HG03575 (cell line): ENCODE measurements around the gene ZBP1.

Source experiments
- ATAC-seq: cut with Tn5 transposase; IDR thresholded peaks from one replicate; pipeline ENCODE4 v1.9.1; 2021; ENCODE audit not compliant: unreplicated experiment, insufficient number of reproducible peaks, low FRiP score; ENCODE audit errors: extremely low read depth

Gene ZBP1

GRCh38 chr20:57659517-57660180 lies 39.4 kb upstream of the ZBP1 start:
- ATAC-seq: no peak

- no peak for ATAC-seq
Measured at GRCh38 chr20:57658833-57659516, 38.7 kb upstream of the ZBP1 start.

GRCh38 chr20:57658447-57658832 lies 38.2 kb upstream of the ZBP1 start:
- ATAC-seq: no peak

- ATAC-seq: no peak
Measured at GRCh38 chr20:57657535-57658446, 37.6 kb upstream of the ZBP1 start.

- ATAC-seq: no peak
Measured at GRCh38 chr20:57656821-57657534, 36.8 kb upstream of the ZBP1 start.

GRCh38 chr20:57656252-57656820 lies 36.1 kb upstream of the ZBP1 start:
- no peak for ATAC-seq

- no peak for ATAC-seq
Measured at GRCh38 chr20:57655809-57656155, 35.6 kb upstream of the ZBP1 start.

- no peak for ATAC-seq
Measured at GRCh38 chr20:57654998-57655808, 35.0 kb upstream of the ZBP1 start.

GRCh38 chr20:57654363-57654997 lies 34.3 kb upstream of the ZBP1 start:
- no peak for ATAC-seq

- no peak for ATAC-seq
Measured at GRCh38 chr20:57653910-57654309, 33.7 kb upstream of the ZBP1 start.

GRCh38 chr20:57653546-57653900 lies 33.3 kb upstream of the ZBP1 start:
- no peak for ATAC-seq

GRCh38 chr20:57652606-57653545 lies 32.6 kb upstream of the ZBP1 start:
- no peak for ATAC-seq

- no peak for ATAC-seq
Measured at GRCh38 chr20:57651881-57652605, 31.8 kb upstream of the ZBP1 start.

GRCh38 chr20:57650756-57651483 lies 30.7 kb upstream of the ZBP1 start:
- no peak for ATAC-seq

- no peak for ATAC-seq
Measured at GRCh38 chr20:57650266-57650665, 30.0 kb upstream of the ZBP1 start.

- ATAC-seq: no peak
Measured at GRCh38 chr20:57649617-57650015, 29.4 kb upstream of the ZBP1 start.
